Central memory CD8-positive, alpha-beta T cell (primary cell): ENCODE results near the gene RTRAF.

Experiments
- ATAC-seq: fragments of 150-1000 bp; cut with Tn5 transposase; replicated peaks from 2 replicates; pipeline ENCODE4 v1.10.0; 2022; ENCODE audit warnings: mild to moderate bottlenecking, moderate FRiP score, moderate number of reproducible peaks; ENCODE audit not compliant: poor library complexity, severe bottlenecking; ENCODE audit errors: extremely low read depth
- DNase-seq, 2 donors: peaks; one replicate each; pipeline ENCODE4 v3.0.0; 2021; ENCODE audit warnings: low spot score in 2 of 2
- H3K27ac Mint-ChIP-seq: one replicate; pipeline ENCODE4 v1.8.0; 2022; ENCODE audit warnings: low read depth, mild to moderate bottlenecking, moderate library complexity, mixed read lengths
- H3K27me3 Mint-ChIP-seq: one replicate; pipeline ENCODE4 v1.8.0; 2022; ENCODE audit warnings: mixed read lengths
- H3K36me3 Mint-ChIP-seq: one replicate; pipeline ENCODE4 v1.8.0; 2022; ENCODE audit warnings: mild to moderate bottlenecking, moderate library complexity, mixed read lengths; ENCODE audit not compliant: insufficient read depth
- H3K4me1 Mint-ChIP-seq: one replicate; pipeline ENCODE4 v1.8.0; 2022; ENCODE audit warnings: mixed read lengths
- H3K4me3 Mint-ChIP-seq: one replicate; pipeline ENCODE4 v1.8.0; 2022; ENCODE audit warnings: mild to moderate bottlenecking, moderate library complexity, mixed read lengths
- H3K9me3 Mint-ChIP-seq: one replicate; pipeline ENCODE4 v1.8.0; 2022; ENCODE audit warnings: mixed read lengths

RTRAF gene

DNA sequence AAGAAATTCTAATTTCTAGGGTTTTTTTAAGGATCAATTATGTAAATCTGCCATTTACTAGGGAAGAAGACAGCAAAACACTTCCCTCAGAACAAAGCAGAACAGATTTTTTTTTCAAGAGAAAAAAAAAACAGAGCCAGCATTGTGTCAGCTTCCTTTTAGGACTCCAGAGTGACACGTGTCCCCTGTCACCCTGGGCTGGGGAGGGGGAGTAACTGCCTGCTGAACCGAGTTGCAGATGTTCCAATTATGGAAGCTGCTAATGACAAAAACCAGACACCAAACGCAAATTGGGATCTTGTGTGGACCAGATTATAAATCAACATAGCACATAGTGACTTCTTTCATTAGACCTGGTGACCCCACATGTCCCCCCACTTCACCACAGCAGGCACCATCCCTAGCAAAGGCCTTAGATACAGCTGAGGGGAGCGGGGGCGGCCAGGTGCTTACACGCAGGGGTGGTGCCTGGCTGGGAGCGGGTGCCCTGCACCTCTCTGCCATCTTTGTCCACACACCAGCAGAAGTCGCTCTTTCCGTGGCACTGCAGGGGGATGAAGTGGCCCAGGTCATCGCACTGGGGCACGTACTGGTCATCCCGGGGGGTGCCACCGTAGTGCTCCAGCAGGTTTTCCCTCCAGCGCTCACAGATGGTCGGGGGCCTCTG, 25.4 kb downstream of the RTRAF start:
- ATAC-seq = no peak
- Mint-ChIP-seq H3K9me3 (no peaks in the 10 kb centered on the region), H3K27ac (no peak overlapping the region), H3K4me3 (no peak overlapping the region), H3K27me3 (peaks cover 7% of the 10 kb centered on the region), H3K36me3 (peaks cover 12% of the 10 kb centered on the region), H3K4me1 (peaks cover 5% of the 10 kb centered on the region)
- no peak for DNase-seq

DNA sequence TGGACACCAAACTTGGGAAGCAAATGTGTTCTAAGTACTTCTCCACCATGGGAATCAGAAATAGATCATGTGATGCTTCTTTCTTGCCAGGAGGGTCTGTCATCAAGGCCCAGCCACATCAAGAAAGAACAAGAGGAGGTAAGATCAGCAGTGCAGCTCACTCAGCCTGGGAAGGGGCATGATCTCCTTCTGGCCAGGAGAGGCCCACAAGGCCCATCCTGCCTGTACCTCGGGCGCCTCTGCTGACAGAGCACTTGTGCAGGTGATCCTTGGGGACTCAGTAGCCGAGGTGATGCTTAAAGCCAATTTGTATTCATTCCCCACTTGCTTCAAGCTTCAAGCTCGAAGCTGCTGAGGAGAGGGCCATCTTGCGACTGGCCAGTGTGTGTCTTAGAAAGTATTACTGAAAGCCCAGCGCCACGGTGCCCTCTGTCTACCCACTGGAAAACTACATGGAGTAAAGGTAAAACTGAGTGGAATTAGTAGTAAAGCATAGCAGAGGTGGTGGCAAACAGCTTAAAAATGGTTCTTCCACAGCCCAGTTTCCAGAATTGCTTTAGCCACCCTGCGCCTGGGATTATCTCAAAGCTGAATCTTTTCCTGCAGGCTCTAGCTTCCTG, 26.2 kb downstream of the RTRAF start:
- ATAC-seq (no peak), DNase-seq (no peak)
- H3K27me3 Mint-ChIP-seq = peaks cover 7% of the 10 kb centered on the region
- no peak overlapping the region for H3K4me3 Mint-ChIP-seq
- H3K4me1 Mint-ChIP-seq = peaks cover 5% of the 10 kb centered on the region
- no peak overlapping the region for H3K27ac Mint-ChIP-seq
- H3K9me3 Mint-ChIP-seq = no peaks in the 10 kb centered on the region
- peaks cover 8% of the 10 kb centered on the region for H3K36me3 Mint-ChIP-seq

DNA sequence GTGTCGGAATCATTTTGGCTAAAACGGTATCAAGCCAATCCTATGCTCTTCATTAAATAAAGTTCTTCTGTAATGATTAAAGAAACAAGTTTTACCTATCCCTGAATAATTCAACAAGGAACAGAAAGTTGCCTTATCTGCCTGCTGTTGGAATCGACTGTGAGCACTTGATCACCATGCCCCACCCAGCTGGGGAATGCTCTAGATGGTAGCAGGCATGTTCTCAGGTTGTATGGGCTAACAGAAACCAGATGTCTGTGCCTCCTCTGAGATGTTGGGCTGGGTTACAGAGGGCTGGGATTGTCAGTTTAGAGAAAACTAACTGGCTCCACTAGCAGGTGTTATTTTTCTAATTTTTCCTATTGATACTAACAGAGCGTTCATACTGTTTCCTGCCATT, 28.9 kb downstream of the RTRAF start:
- peaks cover 11% of the 10 kb centered on the region for H3K4me1 Mint-ChIP-seq
- peaks cover 3% of the 10 kb centered on the region for H3K36me3 Mint-ChIP-seq
- no peak overlapping the region for H3K4me3 Mint-ChIP-seq
- DNase-seq = no peak
- no peak overlapping the region for H3K27ac Mint-ChIP-seq
- no peaks in the 10 kb centered on the region for H3K9me3 Mint-ChIP-seq
- H3K27me3 Mint-ChIP-seq = peaks cover 7% of the 10 kb centered on the region
- no peak for ATAC-seq

DNA sequence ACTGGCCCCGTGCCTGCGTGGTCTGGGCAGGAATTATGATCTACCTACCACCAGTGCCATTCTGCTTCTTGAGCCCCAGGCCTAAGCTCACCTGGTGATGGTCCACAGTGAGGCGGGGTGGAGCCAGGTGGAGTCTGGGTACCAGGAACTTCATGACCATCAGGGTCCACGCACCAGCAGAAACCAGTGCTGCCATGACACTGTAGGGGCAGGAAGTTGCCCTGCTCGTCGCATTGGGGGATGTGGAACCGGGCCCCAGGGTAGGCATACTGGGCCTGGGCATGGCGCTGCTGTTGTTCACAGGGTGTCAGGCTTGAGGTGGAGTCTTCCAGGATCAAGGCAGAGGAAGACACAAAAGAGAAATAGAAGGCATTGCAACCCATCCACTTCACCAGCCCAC, 29.6 kb downstream of the RTRAF start:
- Mint-ChIP-seq H3K36me3 (peaks cover 2% of the 10 kb centered on the region), H3K4me1 (peaks cover 10% of the 10 kb centered on the region), H3K9me3 (no peaks in the 10 kb centered on the region), H3K4me3 (no peak overlapping the region), H3K27me3 (peaks cover 7% of the 10 kb centered on the region), H3K27ac (no peak overlapping the region)
- ATAC-seq (no peak), DNase-seq (no peak)

DNA sequence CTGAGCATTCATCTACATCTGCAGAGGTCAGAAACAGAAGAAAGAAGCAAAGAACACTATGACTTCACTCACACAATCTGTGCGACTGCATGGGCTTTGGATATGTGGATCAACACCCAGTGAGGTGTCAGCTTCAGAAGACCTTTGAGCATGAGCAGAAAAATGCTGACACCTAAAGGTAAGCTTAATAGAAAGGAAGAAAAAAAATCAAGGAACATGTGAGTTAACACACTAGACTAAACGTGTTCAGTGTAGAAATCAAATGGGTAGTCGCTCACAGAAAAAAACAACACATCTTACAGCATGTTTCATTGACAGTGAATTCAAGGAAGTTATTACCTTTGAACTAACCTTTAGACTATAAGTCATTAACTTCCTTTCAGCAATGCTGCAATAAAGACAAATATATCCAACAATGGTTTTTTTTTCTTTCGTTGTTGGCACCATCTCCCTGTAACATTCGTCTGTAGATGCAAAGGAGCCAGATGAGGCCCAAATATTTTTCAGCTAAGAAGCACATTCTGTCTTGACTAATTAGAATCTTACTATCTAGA, 30.9 kb downstream of the RTRAF start:
- Mint-ChIP-seq H3K9me3 (no peaks in the 10 kb centered on the region), H3K27ac (no peak overlapping the region), H3K36me3 (no peaks in the 10 kb centered on the region), H3K4me1 (peaks cover 6% of the 10 kb centered on the region), H3K27me3 (peaks cover 7% of the 10 kb centered on the region), H3K4me3 (no peak overlapping the region)
- DNase-seq (no peak), ATAC-seq (no peak)

DNA sequence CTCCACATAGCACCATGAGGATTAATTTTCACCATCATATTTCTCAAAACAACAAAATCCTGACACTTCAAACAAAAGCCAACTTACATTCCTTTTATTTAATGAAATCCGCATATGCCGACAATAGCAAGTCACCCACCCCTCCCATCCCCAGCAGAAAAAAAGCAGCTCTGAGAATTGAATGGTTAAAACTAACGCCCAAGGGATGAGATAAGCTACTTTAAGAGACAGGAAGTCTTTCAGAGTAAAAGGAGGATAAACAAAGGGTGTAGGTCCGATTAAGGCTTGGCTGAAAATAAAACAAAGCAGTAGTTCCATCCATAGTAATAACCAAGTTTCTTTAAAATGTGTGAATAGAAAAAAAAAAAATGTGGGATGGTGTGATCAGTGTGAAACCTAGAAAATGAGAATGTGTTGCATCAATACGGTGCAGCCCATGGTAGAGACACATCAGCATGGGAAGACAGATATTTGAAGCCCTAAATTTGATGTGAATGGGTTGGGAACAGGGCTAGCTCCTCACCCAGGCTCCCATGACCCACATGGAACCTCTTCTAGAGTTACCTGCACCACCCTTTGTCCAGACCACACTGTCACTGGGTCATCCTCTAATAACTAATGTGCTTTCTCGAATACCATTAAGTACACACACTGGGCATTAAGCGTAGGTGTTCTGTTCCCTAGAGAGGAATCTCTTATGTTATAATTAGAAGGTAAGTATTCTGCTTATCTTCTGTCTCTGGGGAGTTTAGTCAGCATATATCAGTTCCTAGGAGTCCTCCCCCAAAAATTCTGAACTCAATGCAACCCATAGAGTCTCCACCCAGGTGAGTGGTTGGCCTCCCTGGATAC, 31.7 kb downstream of the RTRAF start:
- H3K27ac Mint-ChIP-seq = no peak overlapping the region
- DNase-seq = no peak
- no peak overlapping the region for H3K4me3 Mint-ChIP-seq
- no peak for ATAC-seq
- peaks cover 7% of the 10 kb centered on the region for H3K27me3 Mint-ChIP-seq
- no peaks in the 10 kb centered on the region for H3K36me3 Mint-ChIP-seq
- no peaks in the 10 kb centered on the region for H3K9me3 Mint-ChIP-seq
- peaks cover 6% of the 10 kb centered on the region for H3K4me1 Mint-ChIP-seq

DNA sequence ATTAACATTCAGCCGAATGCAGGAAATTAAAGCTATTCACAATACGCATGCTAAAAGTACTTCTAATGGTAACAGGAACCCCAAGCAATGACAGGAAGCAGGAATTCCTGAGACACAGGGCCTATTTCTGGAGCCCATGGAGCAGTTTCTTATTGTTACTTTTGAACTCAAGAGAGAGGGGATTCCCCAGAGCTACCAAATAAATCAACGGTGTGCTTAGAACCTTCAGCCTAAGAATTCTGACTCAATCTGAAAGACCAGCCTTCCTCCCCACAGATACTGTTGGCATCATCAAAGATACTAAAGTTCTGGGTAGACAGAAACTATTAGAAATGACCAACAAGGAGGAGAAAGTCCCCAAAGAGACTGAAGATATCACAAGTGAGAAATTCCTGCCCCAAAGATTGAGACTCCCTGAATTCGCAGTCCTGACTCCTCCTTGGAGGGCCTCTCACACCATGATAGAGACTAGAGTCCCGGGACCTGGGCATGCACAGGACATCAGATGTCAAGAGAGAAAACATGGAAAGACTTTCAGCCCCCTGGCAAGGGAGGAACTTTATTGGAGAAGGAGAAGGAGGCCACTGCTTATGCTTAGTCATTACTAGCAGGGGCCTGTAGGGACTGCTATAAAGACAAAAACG, 32.7 kb downstream of the RTRAF start:
- DNase-seq = no peak
- Mint-ChIP-seq H3K27me3 (peaks cover under 1% of the 10 kb centered on the region), H3K36me3 (no peaks in the 10 kb centered on the region), H3K27ac (no peak overlapping the region), H3K4me1 (peaks cover 6% of the 10 kb centered on the region), H3K9me3 (no peaks in the 10 kb centered on the region), H3K4me3 (no peak overlapping the region)
- ATAC-seq = no peak

DNA sequence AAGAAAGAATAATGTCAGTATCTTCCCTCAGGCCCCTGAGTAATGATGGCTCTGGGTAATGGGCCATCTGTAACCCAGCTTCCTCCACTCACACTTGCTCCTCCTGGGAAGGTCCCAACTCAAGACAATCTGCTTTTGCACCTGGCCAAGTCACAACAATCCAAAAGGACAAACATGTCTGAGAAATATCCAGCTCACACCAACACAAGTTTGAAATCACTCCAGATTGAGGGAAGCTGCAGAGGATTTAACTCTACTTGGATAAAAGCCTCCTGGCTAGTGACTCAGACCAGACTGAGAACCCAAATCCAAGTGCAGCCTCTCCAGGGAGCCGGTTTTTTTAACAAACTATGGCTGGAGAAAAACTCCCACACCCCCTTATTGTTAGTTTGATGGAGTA, 34.2 kb downstream of the RTRAF start:
- H3K36me3 Mint-ChIP-seq = peaks cover 1% of the 10 kb centered on the region
- H3K27ac Mint-ChIP-seq = no peak overlapping the region
- ATAC-seq (no peak), DNase-seq (no peak)
- H3K27me3 Mint-ChIP-seq = no peaks in the 10 kb centered on the region
- H3K4me1 Mint-ChIP-seq = peaks cover 6% of the 10 kb centered on the region
- H3K4me3 Mint-ChIP-seq = no peak overlapping the region
- H3K9me3 Mint-ChIP-seq = no peaks in the 10 kb centered on the region

DNA sequence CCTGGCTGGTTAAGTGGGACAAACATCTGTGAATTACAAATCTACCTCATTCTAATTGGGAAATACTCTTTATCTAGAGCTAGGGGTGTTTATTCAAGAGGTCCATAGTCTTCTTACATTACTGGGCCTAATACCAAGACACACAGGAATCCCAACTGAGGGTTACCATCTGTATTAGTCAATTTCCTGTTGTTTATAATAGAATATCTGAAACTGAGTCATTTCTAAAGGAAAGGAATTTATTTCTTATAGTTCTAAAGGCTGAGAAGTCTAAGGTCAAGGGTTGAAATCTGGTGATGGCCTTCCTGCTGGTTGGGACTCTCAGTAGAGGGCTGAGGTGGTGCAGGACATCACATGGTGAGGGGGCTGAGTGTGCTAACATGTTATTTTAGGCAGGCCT, 36.0 kb downstream of the RTRAF start:
- Mint-ChIP-seq H3K36me3 (peaks cover 1% of the 10 kb centered on the region), H3K27me3 (no peaks in the 10 kb centered on the region), H3K9me3 (no peaks in the 10 kb centered on the region), H3K27ac (no peak overlapping the region), H3K4me1 (peaks cover 6% of the 10 kb centered on the region), H3K4me3 (no peak overlapping the region)
- ATAC-seq (no peak), DNase-seq (no peak)

DNA sequence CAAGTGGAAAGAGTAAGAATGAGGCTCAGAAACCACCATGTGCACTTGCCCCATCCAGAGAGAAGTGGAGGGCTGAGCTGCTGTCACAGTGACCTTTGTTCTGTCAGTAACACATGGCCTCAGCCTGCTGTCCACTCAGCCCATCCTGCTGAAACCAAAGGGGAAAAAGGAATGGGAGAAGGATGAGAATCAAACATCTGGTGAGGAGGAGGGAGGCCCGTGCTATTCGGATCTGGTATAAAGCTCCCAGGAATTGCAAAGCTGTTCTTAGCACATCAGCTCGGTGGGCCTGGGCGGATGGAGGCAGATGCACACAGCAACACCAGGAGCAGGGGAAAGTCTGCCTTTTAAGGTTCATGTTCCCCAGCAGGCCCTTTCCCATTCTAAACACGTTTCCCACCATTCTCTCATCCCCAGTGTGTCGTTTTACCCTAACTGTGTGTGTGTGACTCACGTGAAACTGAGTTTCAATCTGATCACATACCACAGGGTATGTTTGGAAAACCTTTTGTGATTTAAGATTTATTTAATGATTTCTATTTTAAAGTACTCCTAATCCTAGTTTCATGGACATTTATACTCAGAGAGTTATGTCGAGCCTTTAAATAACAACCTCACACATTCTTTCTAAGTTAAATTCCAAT, 36.8 kb downstream of the RTRAF start:
- no peaks in the 10 kb centered on the region for H3K9me3 Mint-ChIP-seq
- no peak overlapping the region for H3K4me3 Mint-ChIP-seq
- H3K36me3 Mint-ChIP-seq = peaks cover 1% of the 10 kb centered on the region
- H3K27ac Mint-ChIP-seq = no peak overlapping the region
- DNase-seq (no peak), ATAC-seq (no peak)
- peaks cover 1% of the 10 kb centered on the region for H3K4me1 Mint-ChIP-seq
- no peaks in the 10 kb centered on the region for H3K27me3 Mint-ChIP-seq

DNA sequence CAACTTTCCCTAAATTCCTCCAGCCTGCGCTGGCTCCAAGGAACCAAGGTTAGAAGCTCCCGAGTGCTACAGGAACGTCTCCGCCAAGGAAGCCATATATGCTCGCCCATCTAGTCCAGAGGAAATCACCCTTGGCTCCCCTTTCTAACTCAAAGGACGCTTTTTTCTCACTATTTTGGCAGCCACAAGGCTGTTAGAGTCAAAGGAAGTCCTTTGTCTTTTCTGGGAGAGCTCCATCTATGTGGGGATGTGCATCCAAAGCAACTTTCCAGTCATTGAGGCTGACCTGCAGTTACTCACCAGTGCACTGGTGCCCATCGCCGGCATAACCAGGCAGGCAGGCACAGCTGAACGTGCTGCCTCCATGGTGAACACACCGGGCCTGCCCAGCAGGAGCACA, 37.6 kb downstream of the RTRAF start:
- no peaks in the 10 kb centered on the region for H3K27me3 Mint-ChIP-seq
- peaks cover 1% of the 10 kb centered on the region for H3K36me3 Mint-ChIP-seq

DNA sequence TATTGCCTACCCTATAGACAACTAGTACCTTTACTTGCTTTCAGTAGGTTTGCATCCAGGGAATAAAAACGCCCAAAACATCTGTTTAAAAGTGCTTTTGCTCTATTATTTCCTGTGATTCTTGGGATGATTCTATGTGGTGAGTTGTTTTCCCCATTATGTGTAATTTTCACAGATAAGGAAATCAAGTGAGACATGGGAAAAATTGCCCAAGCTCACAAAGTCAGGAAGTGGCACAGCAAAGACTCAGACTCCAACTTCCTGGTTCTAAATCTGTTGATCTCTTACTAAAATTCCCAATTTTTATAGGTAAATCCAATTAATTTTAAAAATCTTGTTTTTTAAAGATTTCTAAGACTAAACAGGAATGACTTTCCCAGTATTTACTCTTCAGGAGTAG, 40.5 kb downstream of the RTRAF start:
- Mint-ChIP-seq H3K4me1 (no peaks in the 10 kb centered on the region), H3K36me3 (peaks cover 1% of the 10 kb centered on the region), H3K27ac (no peak overlapping the region), H3K27me3 (no peaks in the 10 kb centered on the region), H3K9me3 (no peaks in the 10 kb centered on the region), H3K4me3 (no peak overlapping the region)
- DNase-seq (no peak), ATAC-seq (no peak)

More for the DNA sequence above, 37.6 kb downstream of the RTRAF start:
- Mint-ChIP-seq H3K27ac (no peak overlapping the region), H3K9me3 (no peaks in the 10 kb centered on the region), H3K4me3 (no peak overlapping the region), H3K4me1 (no peaks in the 10 kb centered on the region)
- no peak for ATAC-seq
- no peak for DNase-seq
